A673 (cell line): ENCODE results near the gene TSPYL2. TPM values are rescaled to one million over a fixed set of nuclear protein-coding genes. Genes with fewer than 3 reads are reported as not detected.

ENCODE experiments used
- BruUV-seq: library from RNA; stranded (reverse); fragments of 400-500 nt; replicated peaks from 2 replicates; lab custom pipeline; 2021; lab: Mats Ljungman, UMichigan
- CTCF ChIA-PET: fragments of 300-600 bp; sonication (Branson Sonifier 250); formaldehyde crosslinking; loops from one replicate; lab custom pipeline; 2022; ENCODE audit warnings: antibody characterized with exemption; lab: Charles Lee
- POLR2A ChIA-PET: fragments of 300-600 bp; sonication (Branson Sonifier 250); formaldehyde crosslinking; loops from one replicate; lab custom pipeline; 2022; ENCODE audit warnings: antibody characterized with exemption; ENCODE audit not compliant: low non-redundant PET; lab: Charles Lee
- DNase-seq: peaks from one replicate; pipeline ENCODE4 v3.0.0-alpha.2; 2015; ENCODE audit warnings: low spot score
- H3K27ac ChIP-seq: fragments of 200-600 bp; sonication (generic); 2 replicates; pipeline ENCODE4 v1.5.1; 2016; ENCODE audit warnings: mixed run types, low read depth, mild to moderate bottlenecking, mixed read lengths, antibody characterized with exemption, low read length; ENCODE audit not compliant: poor library complexity, severe bottlenecking
- H3K27me3 ChIP-seq: fragments of 200-600 bp; sonication (generic); replicated peaks from 2 replicates; pipeline ENCODE4 v1.6.1; 2017; ENCODE audit warnings: mixed run types, low read depth, mild to moderate bottlenecking, mixed read lengths, antibody characterized with exemption, low read length; ENCODE audit not compliant: insufficient read depth, poor library complexity
- H3K36me3 ChIP-seq: fragments of 200-600 bp; sonication (generic); 2 replicates; pipeline ENCODE4 v1.6.1; 2016; ENCODE audit warnings: mixed run types, mild to moderate bottlenecking, mixed read lengths, antibody characterized with exemption, low read length; ENCODE audit not compliant: insufficient read depth, poor library complexity, severe bottlenecking
- H3K4me1 ChIP-seq: fragments of 200-600 bp; sonication (generic); 2 replicates; pipeline ENCODE4 v1.6.1; 2017; ENCODE audit warnings: mixed run types, mild to moderate bottlenecking, mixed read lengths, antibody characterized with exemption, low read length; ENCODE audit not compliant: insufficient read depth, poor library complexity, severe bottlenecking
- H3K4me3 ChIP-seq: fragments of 200-600 bp; sonication (generic); 2 replicates; pipeline ENCODE4 v1.5.1; 2016; ENCODE audit warnings: low read depth, mixed run types, mild to moderate bottlenecking, mixed read lengths, low read length; ENCODE audit not compliant: poor library complexity, severe bottlenecking
- H3K9me3 ChIP-seq: fragments of 200-600 bp; sonication (generic); 2 replicates; pipeline ENCODE4 v1.6.1; 2016; ENCODE audit warnings: mixed run types, low read depth, mild to moderate bottlenecking, mixed read lengths, antibody characterized with exemption, low read length; ENCODE audit not compliant: poor library complexity, severe bottlenecking
- EZH2 ChIP-seq: fragments of 200-600 bp; sonication (generic); IDR thresholded peaks from 2 replicates; pipeline ENCODE4 v1.6.1; 2017; ENCODE audit warnings: borderline replicate concordance, low read depth, mild to moderate bottlenecking, mixed read lengths, antibody characterized with exemption, low read length; ENCODE audit not compliant: poor library complexity, severe bottlenecking
- intact Hi-C: fragments of 100-400 bp; cut with micrococcal nuclease; formaldehyde crosslinking; loops from one replicate; pipeline ENCODE4 v1.10.0; 2022; ENCODE audit not compliant: unreplicated experiment
- total RNA-seq: library from RNA; stranded (reverse); gene quantifications from 2 replicates; pipeline ENCODE4 v1.2.3, GENCODE V29; 2021
- TF ChIP-seq, protein P1 (sequence below): fragments of 300-800, 200-600 bp; sonication (generic); conservative IDR thresholded peaks from 2 replicates; pipeline ENCODE4 v1.5.1; 2017; ENCODE audit warnings: low read depth, mild to moderate bottlenecking, antibody characterized with exemption, low read length, moderate library complexity, mixed read lengths

TSPYL2 gene
- total RNA-seq, 1 experiment from 2014 or later = 25.0 TPM

DNA sequence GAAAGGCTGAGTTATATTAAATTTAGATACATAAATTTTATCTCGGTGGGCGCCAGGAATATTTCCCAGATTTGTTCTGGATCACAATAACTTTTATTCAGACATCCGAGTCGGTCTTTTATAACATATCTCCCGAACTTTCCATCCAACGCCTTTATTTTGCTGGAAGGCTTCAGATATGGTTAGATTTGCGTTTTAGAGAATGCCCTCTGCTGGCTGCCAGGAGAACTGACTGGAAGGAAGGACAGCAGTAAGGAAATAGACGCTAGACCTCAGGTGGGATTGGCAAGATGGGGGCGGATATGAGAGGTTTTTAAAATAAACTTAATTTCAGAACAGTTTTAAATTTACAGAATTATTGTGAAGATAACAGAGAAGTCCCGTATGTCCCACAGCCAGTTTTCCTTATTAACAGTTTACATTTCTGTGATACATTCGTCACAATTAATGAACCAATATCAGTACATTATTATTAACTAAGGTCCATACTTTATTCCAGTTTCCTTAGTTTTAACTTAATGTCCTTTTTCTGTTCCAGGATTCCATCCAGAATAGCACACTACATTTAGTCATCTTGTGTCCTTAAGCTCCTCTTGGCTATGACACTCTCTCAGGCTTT, 7.2 kb downstream of the TSPYL2 start:
- Histone ChIP-seq H3K27ac (peak overlapping the region; percentile 55), H3K4me1 (peaks cover 11% of the 10 kb centered on the region), H3K4me3 (peak overlapping the region; percentile 45), H3K9me3 (no peaks in the 10 kb centered on the region), H3K36me3 (peaks cover 25% of the 10 kb centered on the region), H3K27me3 (no peaks in the 10 kb centered on the region)
- ChIA-PET POLR2A (no interaction called here), CTCF (no interaction called here)
- peak; percentile 73 for DNase-seq
- no TSS peak for BruUV-seq
- intact Hi-C loops = loop anchor here (1.0 kb wide), 1 partner anchor 17 kb away; no protein-coding TSS in a partner anchor
- TF ChIP-seq EZH2 = no peak
- TF ChIP-seq, protein P1, sequence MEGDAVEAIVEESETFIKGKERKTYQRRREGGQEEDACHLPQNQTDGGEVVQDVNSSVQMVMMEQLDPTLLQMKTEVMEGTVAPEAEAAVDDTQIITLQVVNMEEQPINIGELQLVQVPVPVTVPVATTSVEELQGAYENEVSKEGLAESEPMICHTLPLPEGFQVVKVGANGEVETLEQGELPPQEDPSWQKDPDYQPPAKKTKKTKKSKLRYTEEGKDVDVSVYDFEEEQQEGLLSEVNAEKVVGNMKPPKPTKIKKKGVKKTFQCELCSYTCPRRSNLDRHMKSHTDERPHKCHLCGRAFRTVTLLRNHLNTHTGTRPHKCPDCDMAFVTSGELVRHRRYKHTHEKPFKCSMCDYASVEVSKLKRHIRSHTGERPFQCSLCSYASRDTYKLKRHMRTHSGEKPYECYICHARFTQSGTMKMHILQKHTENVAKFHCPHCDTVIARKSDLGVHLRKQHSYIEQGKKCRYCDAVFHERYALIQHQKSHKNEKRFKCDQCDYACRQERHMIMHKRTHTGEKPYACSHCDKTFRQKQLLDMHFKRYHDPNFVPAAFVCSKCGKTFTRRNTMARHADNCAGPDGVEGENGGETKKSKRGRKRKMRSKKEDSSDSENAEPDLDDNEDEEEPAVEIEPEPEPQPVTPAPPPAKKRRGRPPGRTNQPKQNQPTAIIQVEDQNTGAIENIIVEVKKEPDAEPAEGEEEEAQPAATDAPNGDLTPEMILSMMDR = peak; percentile 86

DNA sequence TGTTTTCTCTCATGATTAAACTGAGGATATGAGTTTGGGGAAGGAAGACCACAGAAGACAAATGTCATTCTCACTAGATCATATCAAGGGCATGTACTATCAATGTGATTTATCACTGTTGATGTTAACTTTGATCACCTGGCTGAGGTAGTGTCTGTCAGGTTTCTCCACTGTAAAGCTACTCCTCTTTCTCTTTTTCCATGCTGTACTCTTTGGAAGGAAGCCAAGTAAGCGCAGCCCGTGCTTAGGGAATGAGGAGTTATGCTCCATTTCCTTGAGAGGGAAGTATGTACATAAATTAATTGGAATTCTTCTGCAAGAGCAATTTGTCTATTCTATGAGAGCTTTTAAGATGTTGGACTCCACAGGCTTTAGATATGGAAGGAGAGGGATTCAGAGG, 7.8 kb downstream of the TSPYL2 start:
- ChIA-PET CTCF (no interaction called here), POLR2A (no interaction called here)
- H3K27me3 ChIP-seq = no peaks in the 10 kb centered on the region
- H3K36me3 ChIP-seq = peaks cover 19% of the 10 kb centered on the region
- no TSS peak for BruUV-seq
- DNase-seq = no peak
- H3K4me3 ChIP-seq = no peak overlapping the region
- peaks cover 13% of the 10 kb centered on the region for H3K4me1 ChIP-seq
- no peak overlapping the region for H3K27ac ChIP-seq
- TF ChIP-seq EZH2 = no peak
- TF ChIP-seq, protein P1 = no peak
- intact Hi-C loops = loop anchor here (1.0 kb wide), 1 partner anchor 18 kb away; no protein-coding TSS in a partner anchor
- no peaks in the 10 kb centered on the region for H3K9me3 ChIP-seq

DNA sequence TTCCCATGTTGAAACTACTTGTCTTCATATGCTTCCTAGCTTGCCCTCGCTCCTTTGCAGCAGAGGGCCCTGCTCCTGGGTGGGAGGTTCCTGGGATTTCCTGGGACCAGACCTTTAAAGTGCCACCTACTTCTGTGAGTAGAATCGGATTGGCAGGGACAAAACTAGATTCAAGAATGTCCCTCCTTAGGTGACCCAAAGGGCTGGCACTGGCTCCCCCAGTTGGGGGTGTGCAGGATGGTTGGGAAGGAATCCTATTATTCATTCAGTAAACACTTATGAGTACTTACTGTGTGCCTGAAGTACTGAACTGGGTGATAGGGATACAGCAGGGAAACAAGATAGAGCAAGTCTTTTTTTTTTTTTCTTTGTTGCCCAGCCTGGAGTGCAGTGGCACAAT, 9.2 kb downstream of the TSPYL2 start:
- TF ChIP-seq, protein P1 = no peak
- TF ChIP-seq EZH2 = no peak
- intact Hi-C loops = no loop called here
- H3K27me3 ChIP-seq = no peaks in the 10 kb centered on the region
- ChIA-PET CTCF (no interaction called here), POLR2A (no interaction called here)
- peaks cover 7% of the 10 kb centered on the region for H3K36me3 ChIP-seq
- BruUV-seq = no TSS peak
- no peak for DNase-seq
- no peak overlapping the region for H3K4me3 ChIP-seq
- H3K27ac ChIP-seq = no peak overlapping the region
- no peaks in the 10 kb centered on the region for H3K9me3 ChIP-seq
- H3K4me1 ChIP-seq = peaks cover 13% of the 10 kb centered on the region
